ENCODE results near the gene BAIAP2L1. TPM values are rescaled to one million over a fixed set of nuclear protein-coding genes. Genes with fewer than 3 reads are reported as not detected.

BAIAP2L1 gene
- total and polyA plus RNA-seq, 9 of the 15 experiments (the other 6 are each of a cell fraction or from before 2014, with no cell fraction given): 4.2 to 29.8 (median 15.5) TPM

DNA sequence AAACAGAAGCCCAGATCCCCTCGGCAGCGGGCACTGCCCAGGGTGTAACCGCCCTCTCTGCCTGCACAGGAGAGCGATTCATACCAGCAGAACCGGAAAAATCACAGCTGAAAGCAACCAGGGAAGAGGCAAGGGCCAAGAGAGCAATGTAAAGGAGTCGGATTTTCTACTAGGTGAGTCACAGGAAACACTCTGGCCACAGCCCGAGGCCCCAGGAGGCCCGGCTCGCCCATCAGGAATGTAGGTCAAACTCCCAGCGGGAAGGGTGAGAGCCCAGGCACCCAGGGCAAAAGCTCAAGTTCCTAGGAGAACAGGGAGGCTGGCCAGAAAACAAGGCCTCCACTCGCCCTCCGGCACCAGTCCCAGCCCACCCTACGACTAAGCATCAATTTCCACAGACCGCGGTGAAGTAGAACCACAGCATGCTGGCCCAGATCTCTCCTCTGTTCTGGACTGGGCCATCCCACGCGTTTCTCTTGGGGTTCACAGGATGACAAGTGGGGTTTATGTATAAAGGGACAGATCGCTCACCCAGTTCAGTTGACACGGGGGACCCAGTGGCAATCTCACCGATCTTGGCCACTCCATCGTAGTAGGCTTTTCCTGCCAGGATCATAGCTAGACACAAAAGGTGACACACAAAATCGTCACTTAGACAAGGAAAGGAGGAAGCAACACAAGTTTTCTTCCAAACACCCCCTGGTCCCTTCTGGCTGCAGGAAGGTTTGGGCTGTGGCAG lies 46.2 kb downstream of the BAIAP2L1 start (continued):
- TF ChIP-seq, protein P1, sequence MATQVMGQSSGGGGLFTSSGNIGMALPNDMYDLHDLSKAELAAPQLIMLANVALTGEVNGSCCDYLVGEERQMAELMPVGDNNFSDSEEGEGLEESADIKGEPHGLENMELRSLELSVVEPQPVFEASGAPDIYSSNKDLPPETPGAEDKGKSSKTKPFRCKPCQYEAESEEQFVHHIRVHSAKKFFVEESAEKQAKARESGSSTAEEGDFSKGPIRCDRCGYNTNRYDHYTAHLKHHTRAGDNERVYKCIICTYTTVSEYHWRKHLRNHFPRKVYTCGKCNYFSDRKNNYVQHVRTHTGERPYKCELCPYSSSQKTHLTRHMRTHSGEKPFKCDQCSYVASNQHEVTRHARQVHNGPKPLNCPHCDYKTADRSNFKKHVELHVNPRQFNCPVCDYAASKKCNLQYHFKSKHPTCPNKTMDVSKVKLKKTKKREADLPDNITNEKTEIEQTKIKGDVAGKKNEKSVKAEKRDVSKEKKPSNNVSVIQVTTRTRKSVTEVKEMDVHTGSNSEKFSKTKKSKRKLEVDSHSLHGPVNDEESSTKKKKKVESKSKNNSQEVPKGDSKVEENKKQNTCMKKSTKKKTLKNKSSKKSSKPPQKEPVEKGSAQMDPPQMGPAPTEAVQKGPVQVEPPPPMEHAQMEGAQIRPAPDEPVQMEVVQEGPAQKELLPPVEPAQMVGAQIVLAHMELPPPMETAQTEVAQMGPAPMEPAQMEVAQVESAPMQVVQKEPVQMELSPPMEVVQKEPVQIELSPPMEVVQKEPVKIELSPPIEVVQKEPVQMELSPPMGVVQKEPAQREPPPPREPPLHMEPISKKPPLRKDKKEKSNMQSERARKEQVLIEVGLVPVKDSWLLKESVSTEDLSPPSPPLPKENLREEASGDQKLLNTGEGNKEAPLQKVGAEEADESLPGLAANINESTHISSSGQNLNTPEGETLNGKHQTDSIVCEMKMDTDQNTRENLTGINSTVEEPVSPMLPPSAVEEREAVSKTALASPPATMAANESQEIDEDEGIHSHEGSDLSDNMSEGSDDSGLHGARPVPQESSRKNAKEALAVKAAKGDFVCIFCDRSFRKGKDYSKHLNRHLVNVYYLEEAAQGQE (IDR thresholded peaks at IDR 0.05; ENCODE audit: borderline replicate concordance): no peak
- TF ChIP-seq, protein P1 (CRISPR knock-in tag; IDR thresholded peaks at IDR 0.05; ENCODE audit: low read depth): no peak
- no peak for TF ChIP-seq TAF7 (tag; IDR thresholded peaks at IDR 0.05)
- TF ChIP-seq, protein P2, sequence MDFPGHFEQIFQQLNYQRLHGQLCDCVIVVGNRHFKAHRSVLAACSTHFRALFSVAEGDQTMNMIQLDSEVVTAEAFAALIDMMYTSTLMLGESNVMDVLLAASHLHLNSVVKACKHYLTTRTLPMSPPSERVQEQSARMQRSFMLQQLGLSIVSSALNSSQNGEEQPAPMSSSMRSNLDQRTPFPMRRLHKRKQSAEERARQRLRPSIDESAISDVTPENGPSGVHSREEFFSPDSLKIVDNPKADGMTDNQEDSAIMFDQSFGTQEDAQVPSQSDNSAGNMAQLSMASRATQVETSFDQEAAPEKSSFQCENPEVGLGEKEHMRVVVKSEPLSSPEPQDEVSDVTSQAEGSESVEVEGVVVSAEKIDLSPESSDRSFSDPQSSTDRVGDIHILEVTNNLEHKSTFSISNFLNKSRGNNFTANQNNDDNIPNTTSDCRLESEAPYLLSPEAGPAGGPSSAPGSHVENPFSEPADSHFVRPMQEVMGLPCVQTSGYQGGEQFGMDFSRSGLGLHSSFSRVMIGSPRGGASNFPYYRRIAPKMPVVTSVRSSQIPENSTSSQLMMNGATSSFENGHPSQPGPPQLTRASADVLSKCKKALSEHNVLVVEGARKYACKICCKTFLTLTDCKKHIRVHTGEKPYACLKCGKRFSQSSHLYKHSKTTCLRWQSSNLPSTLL (IDR thresholded peaks at IDR 0.05): no peak
